Muscle layer of duodenum (tissue), 2 donors: Measurements from ENCODE around the gene PPFIA4.

Experiments
- H3K27ac ChIP-seq: one replicate; pipeline ENCODE4 v1.7.0; 2013; ENCODE audit warnings: mild to moderate bottlenecking, low read length
- H3K27me3 ChIP-seq: one replicate; pipeline ENCODE4 v1.7.0; 2013; ENCODE audit warnings: low read depth, mild to moderate bottlenecking, control low read depth, low read length
- H3K36me3 ChIP-seq, 2 donors: one replicate each; pipeline ENCODE4 v1.7.0; 2013; ENCODE audit warnings: low read length in 2 of 2, control low read depth in 1 of 2, mild to moderate bottlenecking in 1 of 2; ENCODE audit not compliant: insufficient read depth in 2 of 2, control insufficient read depth in 1 of 2
- H3K4me1 ChIP-seq, 2 donors: one replicate each; pipeline ENCODE4 v1.7.0; 2013; ENCODE audit warnings: low read length in 2 of 2, mild to moderate bottlenecking in 2 of 2, control low read depth in 1 of 2, moderate library complexity in 1 of 2; ENCODE audit not compliant: insufficient read depth in 2 of 2, control insufficient read depth in 1 of 2
- H3K4me3 ChIP-seq, 2 donors: one replicate each; pipeline ENCODE4 v1.7.0; 2013; ENCODE audit warnings: low read length in 2 of 2, low read depth in 1 of 2, mild to moderate bottlenecking in 1 of 2
- H3K9me3 ChIP-seq, 2 donors: one replicate each; pipeline ENCODE4 v1.7.0; 2013; ENCODE audit warnings: low read length in 2 of 2, control low read depth in 1 of 2, mild to moderate bottlenecking in 1 of 2; ENCODE audit not compliant: control insufficient read depth in 1 of 2
- donor health status: healthy.

Gene PPFIA4

DNA sequence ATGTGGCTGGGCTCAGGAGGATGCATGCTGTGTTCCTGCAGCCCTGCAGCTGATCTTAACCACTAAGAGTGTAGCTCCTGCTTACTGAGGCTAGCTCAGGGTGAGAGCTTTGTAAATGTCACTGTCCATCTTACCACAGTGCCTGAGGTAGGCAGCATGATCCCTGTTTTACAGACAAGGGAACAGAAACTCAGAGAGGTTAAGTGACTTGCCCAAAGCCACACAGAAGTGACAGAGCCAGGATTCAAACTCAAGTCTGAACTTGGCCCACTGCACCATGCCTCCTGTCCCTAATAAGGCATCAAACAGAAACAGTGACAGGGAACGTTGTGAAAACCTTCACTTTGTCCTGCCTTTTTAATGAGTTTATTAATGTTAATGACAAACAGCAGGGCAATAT is 27.9 kb downstream of the PPFIA4 start:
- Histone ChIP-seq H3K27ac (no peak overlapping the region), H3K36me3 (no peaks in the 10 kb centered on the region), H3K4me3 (no peak overlapping the region), H3K9me3 (no peaks in the 10 kb centered on the region), H3K4me1 (peaks cover 0 to 11% of the 10 kb centered on the region in 2 donors), H3K27me3 (no peaks in the 10 kb centered on the region)

DNA sequence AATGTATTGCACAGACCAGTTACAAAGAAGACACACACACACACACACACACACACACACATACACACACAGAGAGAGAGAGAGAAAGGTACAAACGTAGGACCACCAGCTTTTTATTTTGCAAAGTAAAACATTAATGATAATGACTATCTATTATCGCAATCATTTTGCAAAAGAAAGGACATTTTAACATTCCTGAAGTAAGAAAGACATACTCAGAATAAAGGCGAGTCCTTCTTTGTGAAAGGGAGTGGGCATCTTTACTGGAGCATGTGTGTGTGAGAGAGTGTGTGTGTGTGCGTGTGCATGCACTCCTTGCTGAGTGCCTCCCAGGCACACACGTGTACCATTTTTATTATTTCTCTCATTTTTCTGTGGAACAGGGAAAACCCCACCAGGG is 28.4 kb downstream of the PPFIA4 start:
- H3K4me1 ChIP-seq: peaks cover 0 to 11% of the 10 kb centered on the region in 2 donors
- no peaks in the 10 kb centered on the region for H3K36me3 ChIP-seq
- no peak overlapping the region for H3K27ac ChIP-seq
- H3K9me3 ChIP-seq: no peaks in the 10 kb centered on the region
- no peak overlapping the region for H3K4me3 ChIP-seq
- H3K27me3 ChIP-seq: no peaks in the 10 kb centered on the region

DNA sequence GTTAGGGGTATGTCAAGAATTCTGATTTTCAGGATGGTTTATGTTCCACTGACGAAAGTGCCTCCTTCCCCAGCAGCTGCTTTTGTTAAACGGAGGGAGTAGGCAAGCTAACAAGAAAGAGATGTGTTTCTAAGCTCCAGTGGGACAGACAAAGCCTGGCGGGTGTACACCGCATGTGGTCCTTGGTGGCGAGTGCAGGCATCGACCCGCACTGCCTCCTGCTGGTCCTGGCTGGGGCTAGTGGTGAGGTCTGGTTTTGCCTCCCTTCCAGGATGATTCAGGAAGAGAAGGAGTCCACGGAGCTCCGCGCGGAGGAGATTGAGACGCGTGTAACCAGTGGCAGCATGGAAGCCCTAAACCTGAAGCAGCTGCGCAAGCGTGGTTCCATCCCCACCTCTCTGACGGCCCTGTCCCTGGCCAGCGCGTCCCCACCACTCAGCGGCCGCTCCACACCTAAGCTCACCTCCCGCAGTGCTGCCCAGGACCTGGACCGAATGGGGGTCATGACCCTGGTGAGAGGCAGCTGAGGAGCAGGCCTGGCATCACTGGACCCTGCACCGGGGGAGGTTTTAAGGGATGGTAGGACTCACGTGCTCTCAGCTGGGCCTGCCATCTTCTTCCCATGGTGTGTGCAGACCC is 29.0 kb downstream of the PPFIA4 start:
- Histone ChIP-seq H3K36me3 (no peaks in the 10 kb centered on the region), H3K27ac (no peak overlapping the region), H3K4me3 (no peak overlapping the region), H3K4me1 (peaks cover 0 to 11% of the 10 kb centered on the region in 2 donors), H3K9me3 (no peaks in the 10 kb centered on the region), H3K27me3 (no peaks in the 10 kb centered on the region)

GRCh38 chr1:203056012-203056411 is 29.7 kb downstream of the PPFIA4 start:
- no peaks in the 10 kb centered on the region for H3K27me3 ChIP-seq
- no peaks in the 10 kb centered on the region for H3K36me3 ChIP-seq
- no peaks in the 10 kb centered on the region for H3K9me3 ChIP-seq
- H3K4me3 ChIP-seq: no peak overlapping the region
- peaks cover 0 to 11% of the 10 kb centered on the region in 2 donors for H3K4me1 ChIP-seq
- no peak overlapping the region for H3K27ac ChIP-seq

DNA sequence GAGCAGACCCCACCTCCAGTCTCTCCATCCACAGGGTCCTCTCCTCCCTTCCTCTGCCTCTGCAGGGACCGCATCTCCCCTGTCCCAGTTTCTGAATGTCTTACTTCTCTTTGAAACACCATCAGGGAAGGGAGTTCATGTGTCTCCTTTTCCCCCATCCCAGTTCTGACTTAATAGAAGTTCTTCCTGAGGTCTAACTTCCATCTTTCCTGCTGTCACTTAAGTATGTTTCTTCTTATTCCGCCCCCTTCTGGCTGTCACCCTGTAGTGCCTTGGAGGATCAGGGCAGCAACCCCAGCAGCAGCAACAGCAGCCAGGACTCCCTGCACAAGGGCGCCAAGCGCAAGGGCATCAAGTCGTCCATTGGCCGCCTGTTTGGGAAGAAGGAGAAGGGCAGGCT is 30.2 kb downstream of the PPFIA4 start:
- H3K4me1 ChIP-seq: peaks cover 0 to 11% of the 10 kb centered on the region in 2 donors
- no peaks in the 10 kb centered on the region for H3K36me3 ChIP-seq
- H3K27ac ChIP-seq: no peak overlapping the region
- no peaks in the 10 kb centered on the region for H3K9me3 ChIP-seq
- no peak overlapping the region for H3K4me3 ChIP-seq
- no peaks in the 10 kb centered on the region for H3K27me3 ChIP-seq

- Histone ChIP-seq H3K27me3 (no peaks in the 10 kb centered on the region), H3K4me1 (peaks cover 0 to 11% of the 10 kb centered on the region in 2 donors), H3K9me3 (no peaks in the 10 kb centered on the region), H3K36me3 (no peaks in the 10 kb centered on the region), H3K27ac (no peak overlapping the region), H3K4me3 (no peak overlapping the region)
These were observed 31.8 kb downstream of the PPFIA4 start for GRCh38 chr1:203057911-203058675.

DNA sequence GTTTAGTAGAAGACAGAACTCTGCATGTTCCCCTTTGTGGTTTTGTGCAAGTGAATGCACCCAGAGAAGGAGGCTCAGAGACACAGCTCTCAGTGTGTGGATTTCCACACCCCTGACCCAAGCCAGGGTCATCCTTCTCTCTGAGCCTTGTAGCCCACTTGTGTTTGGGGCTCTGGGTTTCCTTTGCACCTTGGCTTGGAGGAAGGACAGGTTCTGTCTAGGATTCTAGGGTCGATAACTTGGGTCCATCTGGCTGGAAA is 32.3 kb downstream of the PPFIA4 start:
- Histone ChIP-seq H3K36me3 (no peaks in the 10 kb centered on the region), H3K27ac (no peak overlapping the region), H3K4me3 (no peak overlapping the region), H3K9me3 (no peaks in the 10 kb centered on the region), H3K27me3 (no peaks in the 10 kb centered on the region), H3K4me1 (peaks cover 0 to 11% of the 10 kb centered on the region in 2 donors)

- no peaks in the 10 kb centered on the region for H3K9me3 ChIP-seq
- no peaks in the 10 kb centered on the region for H3K27me3 ChIP-seq
- H3K4me3 ChIP-seq: no peak overlapping the region
- no peaks in the 10 kb centered on the region for H3K36me3 ChIP-seq
- peaks cover 0 to 11% of the 10 kb centered on the region in 2 donors for H3K4me1 ChIP-seq
- H3K27ac ChIP-seq: no peak overlapping the region
These were observed 33.2 kb downstream of the PPFIA4 start for GRCh38 chr1:203059485-203059884.

DNA sequence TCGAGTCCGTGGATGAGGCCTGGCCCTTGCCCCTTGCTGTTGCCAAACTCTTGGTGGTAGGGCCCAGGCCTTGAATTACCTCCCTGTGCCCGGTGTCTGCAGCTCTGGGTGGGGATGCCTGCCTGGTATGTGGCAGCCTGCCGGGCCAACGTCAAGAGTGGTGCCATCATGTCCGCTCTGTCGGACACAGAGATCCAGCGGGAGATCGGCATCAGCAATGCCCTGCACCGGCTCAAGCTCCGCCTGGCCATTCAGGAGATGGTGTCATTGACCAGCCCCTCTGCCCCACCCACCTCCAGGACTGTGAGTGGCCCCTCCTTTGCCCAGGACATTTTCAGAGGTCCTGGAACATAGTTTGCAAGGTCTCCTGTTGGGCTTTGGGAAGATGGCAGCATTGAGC is 33.8 kb downstream of the PPFIA4 start:
- H3K27me3 ChIP-seq: no peaks in the 10 kb centered on the region
- no peak overlapping the region for H3K4me3 ChIP-seq
- no peaks in the 10 kb centered on the region for H3K9me3 ChIP-seq
- no peak overlapping the region for H3K27ac ChIP-seq
- H3K4me1 ChIP-seq: peaks cover 0 to 11% of the 10 kb centered on the region in 2 donors
- no peaks in the 10 kb centered on the region for H3K36me3 ChIP-seq

GRCh38 chr1:203063287-203063686 is 37.0 kb downstream of the PPFIA4 start:
- H3K27ac ChIP-seq: no peak overlapping the region
- H3K9me3 ChIP-seq: no peaks in the 10 kb centered on the region
- H3K4me1 ChIP-seq: peaks cover 0 to 9% of the 10 kb centered on the region in 2 donors
- no peak overlapping the region for H3K4me3 ChIP-seq
- no peaks in the 10 kb centered on the region for H3K36me3 ChIP-seq
- H3K27me3 ChIP-seq: no peaks in the 10 kb centered on the region

- no peak overlapping the region for H3K4me3 ChIP-seq
- no peak overlapping the region for H3K27ac ChIP-seq
- no peaks in the 10 kb centered on the region for H3K27me3 ChIP-seq
- H3K4me1 ChIP-seq: peaks cover 14 to 21% of the 10 kb centered on the region in 2 donors
- no peaks in the 10 kb centered on the region for H3K9me3 ChIP-seq
- H3K36me3 ChIP-seq: no peaks in the 10 kb centered on the region
These were observed 38.9 kb downstream of the PPFIA4 start for GRCh38 chr1:203065191-203065590.

- H3K4me1 ChIP-seq: peaks cover 14 to 22% of the 10 kb centered on the region in 2 donors
- no peaks in the 10 kb centered on the region for H3K36me3 ChIP-seq
- no peak overlapping the region for H3K4me3 ChIP-seq
- H3K27ac ChIP-seq: no peak overlapping the region
- H3K9me3 ChIP-seq: no peaks in the 10 kb centered on the region
- no peaks in the 10 kb centered on the region for H3K27me3 ChIP-seq
These were observed 39.7 kb downstream of the PPFIA4 start for GRCh38 chr1:203065986-203066385.
